ENCODE results near the gene HERC2. TPM values are rescaled to one million over a fixed set of nuclear protein-coding genes. Genes with fewer than 3 reads are reported as not detected.

HERC2 gene
- total and polyA plus RNA-seq, 2 donors (not counting 3 experiments of a cell fraction or from before 2014, with no cell fraction given): 46.1 to 83.9 TPM

DNA sequence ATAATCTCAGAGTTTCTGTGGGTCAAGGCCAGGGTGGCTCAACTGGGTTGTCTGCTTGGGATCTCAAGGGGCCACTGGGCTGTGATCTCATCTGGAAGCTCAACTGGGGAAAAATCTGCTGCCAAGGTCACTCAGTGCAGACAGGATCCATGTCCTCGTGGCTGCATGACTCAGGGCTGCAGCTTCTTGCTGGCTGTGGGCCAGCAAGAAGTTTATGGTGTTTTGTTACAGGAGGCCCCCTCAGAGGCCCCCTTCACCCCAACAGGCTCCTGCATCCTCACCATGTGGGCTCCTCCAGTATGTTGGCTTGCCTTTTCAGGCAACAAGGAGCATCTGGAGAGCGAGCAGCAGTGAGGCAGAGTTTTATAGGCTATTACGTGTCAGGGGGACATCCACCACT is 237.4 kb downstream of the HERC2 start:
- H3K4me3 ChIP-seq (replicated peaks in 1 of 3; ENCODE audit: insufficient read depth in 1 of 3, low read depth in 1 of 3, low read length in 3 of 3): no peak overlapping the region
- H3K27ac ChIP-seq (ENCODE audit: insufficient read depth, low read depth, low read length): no peak overlapping the region
- H3K36me3 ChIP-seq (ENCODE audit: control insufficient read depth in 2 of 2, extremely low read depth in 1 of 2, insufficient read depth in 2 of 2, low read length in 2 of 2): no peaks in the 10 kb centered on the region
- no peak overlapping the region for H3K9ac ChIP-seq (replicated peaks; ENCODE audit: extremely low read depth, insufficient read depth, low read length)
- POLR2A ChIA-PET: no interaction called here
- CTCF ChIA-PET: interaction anchor here (1.5 kb wide), 1 partner anchor 42 kb away, joined by 14 read pairs; no protein-coding TSS in a partner anchor
- TF ChIP-seq FOS (IDR thresholded peaks at IDR 0.05; ENCODE audit: borderline replicate concordance, insufficient read depth, low read length) (no peak), GATA2 (IDR thresholded peaks at IDR 0.05; ENCODE audit: insufficient read depth, insufficient read length, low read depth, low read length) (no peak)
- TF ChIP-seq, protein P1, sequence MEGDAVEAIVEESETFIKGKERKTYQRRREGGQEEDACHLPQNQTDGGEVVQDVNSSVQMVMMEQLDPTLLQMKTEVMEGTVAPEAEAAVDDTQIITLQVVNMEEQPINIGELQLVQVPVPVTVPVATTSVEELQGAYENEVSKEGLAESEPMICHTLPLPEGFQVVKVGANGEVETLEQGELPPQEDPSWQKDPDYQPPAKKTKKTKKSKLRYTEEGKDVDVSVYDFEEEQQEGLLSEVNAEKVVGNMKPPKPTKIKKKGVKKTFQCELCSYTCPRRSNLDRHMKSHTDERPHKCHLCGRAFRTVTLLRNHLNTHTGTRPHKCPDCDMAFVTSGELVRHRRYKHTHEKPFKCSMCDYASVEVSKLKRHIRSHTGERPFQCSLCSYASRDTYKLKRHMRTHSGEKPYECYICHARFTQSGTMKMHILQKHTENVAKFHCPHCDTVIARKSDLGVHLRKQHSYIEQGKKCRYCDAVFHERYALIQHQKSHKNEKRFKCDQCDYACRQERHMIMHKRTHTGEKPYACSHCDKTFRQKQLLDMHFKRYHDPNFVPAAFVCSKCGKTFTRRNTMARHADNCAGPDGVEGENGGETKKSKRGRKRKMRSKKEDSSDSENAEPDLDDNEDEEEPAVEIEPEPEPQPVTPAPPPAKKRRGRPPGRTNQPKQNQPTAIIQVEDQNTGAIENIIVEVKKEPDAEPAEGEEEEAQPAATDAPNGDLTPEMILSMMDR (IDR thresholded peaks at IDR 0.05; ENCODE audit: extremely low read depth in 1 of 2, insufficient read depth in 1 of 2, low read depth in 1 of 2, low read length in 2 of 2): no peak
- H3K27me3 ChIP-seq (ENCODE audit: control insufficient read depth in 2 of 2, insufficient read depth in 2 of 2, low read length in 2 of 2): peaks cover 0 to 2% of the 10 kb centered on the region in 2 experiments
- H3K79me2 ChIP-seq (ENCODE audit: control insufficient read depth, insufficient read depth, low read length): no peaks in the 10 kb centered on the region
- no peaks in the 10 kb centered on the region for H3K4me1 ChIP-seq (ENCODE audit: control insufficient read depth, extremely low read depth, insufficient read depth, low read length)
- DNase-seq (ENCODE audit: low read depth, low spot score) (no peak), FAIRE-seq (no peak)
- no TSS peak for BruUV-seq (replicated peaks)
- no peak overlapping the region for H2AFZ ChIP-seq (ENCODE audit: low read depth, low read length)
- no peaks in the 10 kb centered on the region for H3K9me3 ChIP-seq (replicated peaks; ENCODE audit: control insufficient read depth, insufficient read depth, low read length)
- H4K20me1 ChIP-seq (replicated peaks; ENCODE audit: control insufficient read depth, extremely low read depth, insufficient read depth, low read length): no peaks in the 10 kb centered on the region
- dilution Hi-C loops (cut with MboI; ENCODE audit: extremely low pct_ligation_motif_present, low sequenced_read_pairs) (no loop called here), intact Hi-C loops (cut with micrococcal nuclease) (no loop called here)
- H3K4me2 ChIP-seq (ENCODE audit: insufficient read depth, low read length): no peak overlapping the region
- no peaks in the 10 kb centered on the region for H3K9me1 ChIP-seq (replicated peaks; ENCODE audit: control insufficient read depth, extremely low read depth, insufficient read depth, low read length)

DNA sequence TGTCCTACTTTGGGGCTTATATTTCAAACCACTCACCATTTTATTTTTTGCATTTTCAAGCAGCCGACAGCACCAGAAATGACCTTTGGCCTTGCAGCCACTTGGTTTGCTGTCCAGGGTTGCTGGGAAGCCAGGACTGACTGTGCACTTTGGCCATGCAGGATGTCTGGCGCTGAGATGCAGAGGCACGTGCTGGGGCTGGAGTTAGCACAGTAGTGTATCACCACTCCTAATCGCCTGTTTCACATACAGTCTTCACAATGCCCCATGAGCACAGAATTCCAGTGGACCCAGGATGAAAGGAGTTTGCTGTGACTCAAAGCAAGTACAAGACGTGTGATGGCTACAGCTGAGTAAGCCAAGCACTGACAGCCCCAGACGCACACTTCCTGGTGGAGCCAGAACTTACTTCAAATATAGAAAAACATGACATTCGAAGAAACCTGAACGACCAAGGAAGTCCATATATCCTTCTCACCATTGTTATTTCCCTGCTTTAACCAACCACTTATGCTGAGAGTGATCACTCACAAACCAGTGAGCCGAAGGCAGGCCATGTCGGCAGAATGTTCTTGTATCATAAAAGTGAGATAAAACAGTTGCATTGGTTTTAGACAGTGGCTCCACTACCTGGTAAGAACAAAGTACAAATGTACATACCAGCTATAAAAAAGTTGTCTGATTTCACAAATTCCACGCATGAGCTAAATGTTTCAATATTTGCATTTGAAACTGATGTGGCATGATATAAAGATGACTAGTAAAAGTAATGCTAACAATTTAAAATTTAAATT is 238.9 kb downstream of the HERC2 start:
- no peak overlapping the region for H2AFZ ChIP-seq (ENCODE audit: low read depth, low read length)
- CTCF ChIA-PET: no interaction called here
- H3K9me1 ChIP-seq (replicated peaks; ENCODE audit: control insufficient read depth, extremely low read depth, insufficient read depth, low read length): no peaks in the 10 kb centered on the region
- H3K4me2 ChIP-seq (ENCODE audit: insufficient read depth, low read length): no peak overlapping the region
- no peaks in the 10 kb centered on the region for H3K79me2 ChIP-seq (ENCODE audit: control insufficient read depth, insufficient read depth, low read length)
- no peak overlapping the region for H3K27ac ChIP-seq (ENCODE audit: insufficient read depth, low read depth, low read length)
- no peaks in the 10 kb centered on the region for H3K27me3 ChIP-seq (ENCODE audit: control insufficient read depth in 2 of 2, insufficient read depth in 2 of 2, low read length in 2 of 2)
- DNase-seq (ENCODE audit: low read depth, low spot score) (no peak), FAIRE-seq (no peak)
- H3K4me3 ChIP-seq (replicated peaks in 1 of 3; ENCODE audit: insufficient read depth in 1 of 3, low read depth in 1 of 3, low read length in 3 of 3): no peak overlapping the region
- no peak for TF ChIP-seq MAX (IDR thresholded peaks at IDR 0.05; ENCODE audit: insufficient read depth, insufficient read length)
- TF ChIP-seq FOS (IDR thresholded peaks at IDR 0.05; ENCODE audit: borderline replicate concordance, insufficient read depth, low read length): no peak
- TF ChIP-seq GATA2 (IDR thresholded peaks at IDR 0.05; ENCODE audit: insufficient read depth, insufficient read length, low read depth, low read length): no peak
- no peak for TF ChIP-seq POLR2A (IDR thresholded peaks at IDR 0.05; ENCODE audit: low read depth, low read length)
- no peak for TF ChIP-seq EZH2 (IDR thresholded peaks at IDR 0.05; ENCODE audit: borderline replicate concordance, low read depth, low read length, severe bottlenecking)
- TF ChIP-seq MYC (IDR thresholded peaks at IDR 0.05; ENCODE audit: low read depth, low read length): no peak
- TF ChIP-seq, protein P1 (IDR thresholded peaks at IDR 0.05; ENCODE audit: extremely low read depth in 1 of 2, insufficient read depth in 1 of 2, low read depth in 1 of 2, low read length in 2 of 2): no peak
- no peak for TF ChIP-seq POLR2AphosphoS5 (IDR thresholded peaks at IDR 0.05; ENCODE audit: insufficient read depth, low read depth, low read length)
- TF ChIP-seq JUN (IDR thresholded peaks at IDR 0.05; ENCODE audit: borderline replicate concordance, insufficient read depth, insufficient read length, low read depth): no peak
- intact Hi-C loops (cut with micrococcal nuclease): no loop called here
- no TSS peak for BruUV-seq (replicated peaks)
- POLR2A ChIA-PET: no interaction called here
- H3K9ac ChIP-seq (replicated peaks; ENCODE audit: extremely low read depth, insufficient read depth, low read length): no peak overlapping the region
- dilution Hi-C loops (cut with MboI; ENCODE audit: extremely low pct_ligation_motif_present, low sequenced_read_pairs): no loop called here
- H3K36me3 ChIP-seq (ENCODE audit: control insufficient read depth in 2 of 2, extremely low read depth in 1 of 2, insufficient read depth in 2 of 2, low read length in 2 of 2): no peaks in the 10 kb centered on the region
- no peaks in the 10 kb centered on the region for H3K9me3 ChIP-seq (replicated peaks; ENCODE audit: control insufficient read depth, insufficient read depth, low read length)
- H3K4me1 ChIP-seq (ENCODE audit: control insufficient read depth, extremely low read depth, insufficient read depth, low read length): no peaks in the 10 kb centered on the region
- H4K20me1 ChIP-seq (replicated peaks; ENCODE audit: control insufficient read depth, extremely low read depth, insufficient read depth, low read length): no peaks in the 10 kb centered on the region
